Peyer's patch (tissue), 4 donors: Measurements from ENCODE around the gene MOCS3.

Experiments used
- POLR2A ChIP-seq, 2 donors: fragments of 450-650 bp; IDR thresholded peaks; one replicate each; pipeline ENCODE4 v1.5.1; 2017; ENCODE audit warnings: antibody characterized with exemption in 2 of 2, mild to moderate bottlenecking in 2 of 2, moderate library complexity in 2 of 2
- TF ChIP-seq, protein P1 (sequence below), 6 experiments: fragments of 450-650 bp in 4 of 6; fragments of 200-600 bp in 2 of 6; sonication (generic) in 1 of 6; IDR thresholded peaks; one replicate each; pipeline ENCODE4 v1.5.1; 2017 to 2019; ENCODE audit warnings: antibody characterized with exemption in 6 of 6, mild to moderate bottlenecking in 3 of 6, moderate library complexity in 1 of 6

DNA sequence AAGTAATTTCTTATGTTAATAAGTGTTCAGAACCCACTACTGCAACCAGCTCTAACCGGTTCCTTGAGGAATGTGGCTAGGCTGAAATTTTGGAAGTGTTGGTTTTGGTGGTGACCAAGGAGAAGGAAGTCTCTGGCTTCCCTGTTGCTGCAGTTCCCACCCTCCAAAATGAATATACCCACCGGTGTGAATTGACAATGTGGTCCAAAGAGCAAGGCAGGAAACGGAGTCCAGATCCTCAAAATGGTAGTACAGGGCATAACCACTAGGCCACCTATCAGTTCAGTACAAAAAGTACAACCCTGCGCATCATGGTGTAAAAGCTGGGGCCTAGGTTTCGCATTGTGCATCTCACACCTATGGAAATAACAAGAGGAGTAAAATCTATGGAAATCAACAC is 30.1 kb upstream of the MOCS3 start:
- TF ChIP-seq, protein P1, sequence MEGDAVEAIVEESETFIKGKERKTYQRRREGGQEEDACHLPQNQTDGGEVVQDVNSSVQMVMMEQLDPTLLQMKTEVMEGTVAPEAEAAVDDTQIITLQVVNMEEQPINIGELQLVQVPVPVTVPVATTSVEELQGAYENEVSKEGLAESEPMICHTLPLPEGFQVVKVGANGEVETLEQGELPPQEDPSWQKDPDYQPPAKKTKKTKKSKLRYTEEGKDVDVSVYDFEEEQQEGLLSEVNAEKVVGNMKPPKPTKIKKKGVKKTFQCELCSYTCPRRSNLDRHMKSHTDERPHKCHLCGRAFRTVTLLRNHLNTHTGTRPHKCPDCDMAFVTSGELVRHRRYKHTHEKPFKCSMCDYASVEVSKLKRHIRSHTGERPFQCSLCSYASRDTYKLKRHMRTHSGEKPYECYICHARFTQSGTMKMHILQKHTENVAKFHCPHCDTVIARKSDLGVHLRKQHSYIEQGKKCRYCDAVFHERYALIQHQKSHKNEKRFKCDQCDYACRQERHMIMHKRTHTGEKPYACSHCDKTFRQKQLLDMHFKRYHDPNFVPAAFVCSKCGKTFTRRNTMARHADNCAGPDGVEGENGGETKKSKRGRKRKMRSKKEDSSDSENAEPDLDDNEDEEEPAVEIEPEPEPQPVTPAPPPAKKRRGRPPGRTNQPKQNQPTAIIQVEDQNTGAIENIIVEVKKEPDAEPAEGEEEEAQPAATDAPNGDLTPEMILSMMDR (IDR thresholded peaks at IDR 0.05): peak in 2 of 6 experiments; percentile 7 to 13
- TF ChIP-seq POLR2A (IDR thresholded peaks at IDR 0.05): no peak
